Parathyroid adenoma (tissue), 2 donors: ENCODE data around the gene CDK13.

ENCODE experiments used
- H2AFZ ChIP-seq: fragments of 300-600 bp; sonication (generic); one replicate; pipeline ENCODE4 v1.7.0; 2017; ENCODE audit warnings: antibody characterized with exemption, mild to moderate bottlenecking
- H3K27ac ChIP-seq: fragments of 300-600 bp; sonication (generic); one replicate; pipeline ENCODE4 v1.7.0; 2017
- H3K27me3 ChIP-seq: fragments of 300-600 bp; sonication (generic); one replicate; pipeline ENCODE4 v1.7.0; 2017; ENCODE audit warnings: low read length; ENCODE audit not compliant: control insufficient read depth, insufficient read depth
- H3K36me3 ChIP-seq: fragments of 300-600 bp; sonication (generic); one replicate; pipeline ENCODE4 v1.7.0; 2017; ENCODE audit warnings: low read length; ENCODE audit not compliant: control insufficient read depth, insufficient read depth
- H3K4me1 ChIP-seq: fragments of 300-600 bp; sonication (generic); one replicate; pipeline ENCODE4 v1.7.0; 2017; ENCODE audit warnings: control low read depth
- H3K4me2 ChIP-seq: fragments of 300-600 bp; sonication (generic); one replicate; pipeline ENCODE4 v1.7.0; 2017; ENCODE audit warnings: low read length
- H3K4me3 ChIP-seq: fragments of 300-600 bp; sonication (generic); one replicate; pipeline ENCODE4 v1.7.0; 2017; ENCODE audit warnings: low read depth, low read length
- H3K79me2 ChIP-seq: fragments of 300-600 bp; sonication (generic); one replicate; pipeline ENCODE4 v1.7.0; 2017; ENCODE audit warnings: control low read depth
- H3K9ac ChIP-seq: fragments of 300-600 bp; sonication (generic); one replicate; pipeline ENCODE4 v1.7.0; 2017; ENCODE audit warnings: mild to moderate bottlenecking
- H3K9me3 ChIP-seq: fragments of 300-600 bp; sonication (generic); one replicate; pipeline ENCODE4 v1.7.0; 2017; ENCODE audit warnings: low read length; ENCODE audit not compliant: control insufficient read depth
- TF ChIP-seq, protein P1 (sequence below): fragments of 300-600 bp; sonication (generic); IDR thresholded peaks from one replicate; pipeline ENCODE4 v1.7.0; 2017; ENCODE audit warnings: antibody characterized with exemption, mild to moderate bottlenecking
- donor health status: primary hyperparathyroidism.

CDK13 gene

DNA sequence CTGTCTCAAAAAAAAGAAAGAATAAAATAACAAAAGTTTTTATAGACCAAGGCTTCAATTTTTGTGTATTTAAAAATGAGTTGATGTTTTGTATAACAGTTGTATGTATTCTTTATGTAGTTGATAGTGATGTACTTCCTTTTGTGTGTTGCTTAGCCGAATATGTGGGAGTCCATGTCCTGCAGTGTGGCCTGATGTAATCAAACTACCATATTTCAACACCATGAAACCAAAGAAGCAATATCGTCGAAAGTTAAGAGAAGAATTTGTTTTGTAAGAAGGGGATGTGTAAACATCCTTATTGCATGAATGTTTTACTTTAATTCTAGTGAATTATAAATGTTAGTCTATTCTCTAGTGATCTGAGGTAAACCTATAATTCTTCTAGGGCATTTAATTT lies 127.8 kb downstream of the CDK13 start:
- TF ChIP-seq, protein P1, sequence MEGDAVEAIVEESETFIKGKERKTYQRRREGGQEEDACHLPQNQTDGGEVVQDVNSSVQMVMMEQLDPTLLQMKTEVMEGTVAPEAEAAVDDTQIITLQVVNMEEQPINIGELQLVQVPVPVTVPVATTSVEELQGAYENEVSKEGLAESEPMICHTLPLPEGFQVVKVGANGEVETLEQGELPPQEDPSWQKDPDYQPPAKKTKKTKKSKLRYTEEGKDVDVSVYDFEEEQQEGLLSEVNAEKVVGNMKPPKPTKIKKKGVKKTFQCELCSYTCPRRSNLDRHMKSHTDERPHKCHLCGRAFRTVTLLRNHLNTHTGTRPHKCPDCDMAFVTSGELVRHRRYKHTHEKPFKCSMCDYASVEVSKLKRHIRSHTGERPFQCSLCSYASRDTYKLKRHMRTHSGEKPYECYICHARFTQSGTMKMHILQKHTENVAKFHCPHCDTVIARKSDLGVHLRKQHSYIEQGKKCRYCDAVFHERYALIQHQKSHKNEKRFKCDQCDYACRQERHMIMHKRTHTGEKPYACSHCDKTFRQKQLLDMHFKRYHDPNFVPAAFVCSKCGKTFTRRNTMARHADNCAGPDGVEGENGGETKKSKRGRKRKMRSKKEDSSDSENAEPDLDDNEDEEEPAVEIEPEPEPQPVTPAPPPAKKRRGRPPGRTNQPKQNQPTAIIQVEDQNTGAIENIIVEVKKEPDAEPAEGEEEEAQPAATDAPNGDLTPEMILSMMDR = no peak

GRCh38 chr7:40092182-40092581 lies 142.1 kb downstream of the CDK13 start:
- Histone ChIP-seq H3K4me3 (no peak overlapping the region), H3K9me3 (no peaks in the 10 kb centered on the region), H3K79me2 (peaks cover 2% of the 10 kb centered on the region), H3K27me3 (no peaks in the 10 kb centered on the region), H3K4me2 (no peak overlapping the region), H3K4me1 (peaks cover 6% of the 10 kb centered on the region), H3K9ac (no peak overlapping the region), H2AFZ (no peak overlapping the region), H3K36me3 (no peaks in the 10 kb centered on the region), H3K27ac (no peak overlapping the region)
- TF ChIP-seq, protein P1 = no peak

More for the DNA sequence above, 127.8 kb downstream of the CDK13 start:
- no peak overlapping the region for H3K4me3 ChIP-seq
- no peaks in the 10 kb centered on the region for H3K9me3 ChIP-seq
- H3K27me3 ChIP-seq = no peaks in the 10 kb centered on the region
- no peak overlapping the region for H3K4me2 ChIP-seq
- no peaks in the 10 kb centered on the region for H3K4me1 ChIP-seq
- no peaks in the 10 kb centered on the region for H3K36me3 ChIP-seq
- H2AFZ ChIP-seq = no peak overlapping the region
- no peak overlapping the region for H3K27ac ChIP-seq
- no peak overlapping the region for H3K9ac ChIP-seq
- H3K79me2 ChIP-seq = peaks cover 2% of the 10 kb centered on the region

GRCh38 chr7:40093631-40094350 lies 143.7 kb downstream of the CDK13 start:
- TF ChIP-seq, protein P1 = no peak
- Histone ChIP-seq H3K27me3 (no peaks in the 10 kb centered on the region), H3K9me3 (no peaks in the 10 kb centered on the region), H3K4me3 (no peak overlapping the region), H3K4me2 (no peak overlapping the region), H2AFZ (no peak overlapping the region), H3K9ac (no peak overlapping the region), H3K4me1 (peaks cover 6% of the 10 kb centered on the region), H3K36me3 (no peaks in the 10 kb centered on the region), H3K79me2 (no peaks in the 10 kb centered on the region), H3K27ac (no peak overlapping the region)

DNA sequence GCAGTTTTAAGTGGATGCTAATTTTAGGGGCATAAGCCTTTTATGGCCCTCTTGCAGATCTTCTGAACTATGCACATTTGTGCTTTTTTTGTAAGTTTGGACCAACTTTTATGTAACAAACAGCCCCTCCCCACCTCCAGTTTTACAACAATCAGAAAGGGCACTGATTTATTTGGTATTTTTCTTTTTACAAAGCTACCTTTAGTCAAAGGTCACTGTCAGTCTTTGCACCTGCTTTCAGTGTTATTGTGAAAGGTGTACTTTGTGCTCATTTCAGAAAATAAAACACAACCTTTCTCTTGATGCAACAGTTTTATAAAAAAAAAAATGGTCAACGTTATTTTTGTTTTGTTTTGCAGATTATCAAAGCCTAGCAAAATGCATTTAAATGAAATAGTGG lies 145.2 kb downstream of the CDK13 start:
- Histone ChIP-seq H2AFZ (no peak overlapping the region), H3K27me3 (no peaks in the 10 kb centered on the region), H3K36me3 (no peaks in the 10 kb centered on the region), H3K4me2 (no peak overlapping the region), H3K4me1 (peaks cover 6% of the 10 kb centered on the region), H3K27ac (no peak overlapping the region), H3K79me2 (no peaks in the 10 kb centered on the region), H3K9ac (no peak overlapping the region), H3K9me3 (no peaks in the 10 kb centered on the region), H3K4me3 (no peak overlapping the region)
- TF ChIP-seq, protein P1 = no peak

DNA sequence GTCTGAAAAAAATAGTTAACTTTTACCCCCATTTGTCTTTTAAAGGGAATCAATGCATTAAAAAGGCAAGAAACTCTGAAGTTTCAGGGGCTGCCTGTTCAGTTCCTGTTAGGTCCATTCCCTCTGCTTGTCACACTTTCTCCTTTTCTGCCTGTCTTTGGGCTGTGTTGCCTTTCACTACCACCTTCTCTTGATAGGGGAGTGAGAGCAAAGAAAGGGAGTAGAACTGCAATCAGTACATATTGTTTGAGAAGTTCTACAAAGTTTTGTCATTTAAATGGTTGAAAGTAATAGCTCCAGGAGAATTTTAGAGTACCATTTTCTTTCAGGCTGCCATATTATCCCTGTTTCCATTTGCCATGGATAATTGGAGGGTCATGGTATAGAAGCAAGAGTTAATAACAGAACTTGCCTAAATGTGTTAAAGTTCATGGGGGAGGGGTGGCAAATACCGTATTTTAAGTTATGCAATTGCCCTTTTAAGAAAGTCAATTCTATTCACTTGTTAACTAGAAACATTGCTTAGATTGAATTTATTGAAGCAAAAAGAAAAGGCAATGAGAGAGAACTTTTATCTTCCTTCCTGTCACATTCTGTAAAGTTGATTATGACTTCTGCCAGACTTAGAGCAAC lies 145.8 kb downstream of the CDK13 start:
- no peak overlapping the region for H3K4me3 ChIP-seq
- H3K36me3 ChIP-seq = no peaks in the 10 kb centered on the region
- no peak overlapping the region for H3K9ac ChIP-seq
- no peaks in the 10 kb centered on the region for H3K9me3 ChIP-seq
- TF ChIP-seq, protein P1 = no peak
- H3K27me3 ChIP-seq = no peaks in the 10 kb centered on the region
- H3K4me1 ChIP-seq = peaks cover 6% of the 10 kb centered on the region
- no peak overlapping the region for H3K27ac ChIP-seq
- H2AFZ ChIP-seq = no peak overlapping the region
- no peak overlapping the region for H3K4me2 ChIP-seq
- H3K79me2 ChIP-seq = no peaks in the 10 kb centered on the region
